ENCODE data around the gene ACSL1. TPM values are rescaled to one million over a fixed set of nuclear protein-coding genes. Genes with fewer than 3 reads are reported as not detected.

ACSL1 gene
- total RNA-seq, 1 donor from 2014 or later = 31.7 TPM

DNA sequence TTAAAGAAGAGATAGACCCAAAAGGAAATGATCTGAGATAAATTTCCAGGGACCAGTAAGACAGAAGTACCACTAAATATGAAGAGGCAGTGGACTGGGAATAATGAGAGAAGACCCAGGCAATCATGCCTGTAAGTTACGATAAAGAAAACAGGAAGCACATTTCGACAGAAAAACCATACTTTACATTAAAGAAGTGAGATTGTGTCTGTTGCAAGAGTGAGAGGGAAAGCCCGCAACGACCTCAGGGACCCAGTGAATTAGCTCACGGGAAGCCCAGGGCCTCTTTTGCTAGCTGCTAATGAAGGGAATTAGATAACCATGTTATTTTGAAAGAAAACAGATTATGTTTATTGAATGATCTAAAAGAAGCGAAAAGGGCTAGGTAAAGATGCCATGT is 28.9 kb upstream of the ACSL1 start:
- DNase-seq = no peak
- H3K27ac Mint-ChIP-seq (ENCODE audit: unreplicated experiment) = no peak overlapping the region
- H3K36me3 Mint-ChIP-seq (ENCODE audit: unreplicated experiment) = no peaks in the 10 kb centered on the region
- no peaks in the 10 kb centered on the region for H3K27me3 Mint-ChIP-seq (ENCODE audit: unreplicated experiment)
- TF ChIP-seq, protein P1, sequence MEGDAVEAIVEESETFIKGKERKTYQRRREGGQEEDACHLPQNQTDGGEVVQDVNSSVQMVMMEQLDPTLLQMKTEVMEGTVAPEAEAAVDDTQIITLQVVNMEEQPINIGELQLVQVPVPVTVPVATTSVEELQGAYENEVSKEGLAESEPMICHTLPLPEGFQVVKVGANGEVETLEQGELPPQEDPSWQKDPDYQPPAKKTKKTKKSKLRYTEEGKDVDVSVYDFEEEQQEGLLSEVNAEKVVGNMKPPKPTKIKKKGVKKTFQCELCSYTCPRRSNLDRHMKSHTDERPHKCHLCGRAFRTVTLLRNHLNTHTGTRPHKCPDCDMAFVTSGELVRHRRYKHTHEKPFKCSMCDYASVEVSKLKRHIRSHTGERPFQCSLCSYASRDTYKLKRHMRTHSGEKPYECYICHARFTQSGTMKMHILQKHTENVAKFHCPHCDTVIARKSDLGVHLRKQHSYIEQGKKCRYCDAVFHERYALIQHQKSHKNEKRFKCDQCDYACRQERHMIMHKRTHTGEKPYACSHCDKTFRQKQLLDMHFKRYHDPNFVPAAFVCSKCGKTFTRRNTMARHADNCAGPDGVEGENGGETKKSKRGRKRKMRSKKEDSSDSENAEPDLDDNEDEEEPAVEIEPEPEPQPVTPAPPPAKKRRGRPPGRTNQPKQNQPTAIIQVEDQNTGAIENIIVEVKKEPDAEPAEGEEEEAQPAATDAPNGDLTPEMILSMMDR (IDR thresholded peaks at IDR 0.05; ENCODE audit: partially characterized antibody, unreplicated experiment) = no peak
- H3K4me3 Mint-ChIP-seq (ENCODE audit: unreplicated experiment) = no peak overlapping the region
- H3K4me1 Mint-ChIP-seq (ENCODE audit: low read depth, unreplicated experiment) = no peaks in the 10 kb centered on the region
- peaks cover 2% of the 10 kb centered on the region for H3K9me3 Mint-ChIP-seq (ENCODE audit: unreplicated experiment)

DNA sequence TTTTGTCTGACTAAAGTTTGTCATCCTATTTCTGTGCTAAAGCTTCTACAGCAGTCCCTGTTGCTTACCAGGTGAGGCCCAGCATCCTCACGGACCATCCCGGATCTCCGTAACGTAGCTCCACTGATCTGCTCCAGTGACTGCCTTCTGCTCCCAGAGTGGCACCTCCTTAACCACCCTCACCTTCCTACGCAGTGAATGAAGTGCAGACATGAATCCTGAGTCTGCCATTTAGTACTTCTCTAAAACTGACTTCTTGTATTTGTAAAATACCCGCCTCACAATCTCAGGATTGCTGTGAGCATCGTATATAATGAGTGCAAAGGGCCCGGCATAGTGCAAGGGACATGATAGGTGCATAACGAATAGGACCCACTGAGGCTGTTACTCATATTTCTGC is 27.7 kb upstream of the ACSL1 start:
- no peaks in the 10 kb centered on the region for H3K36me3 Mint-ChIP-seq (ENCODE audit: unreplicated experiment)

DNA sequence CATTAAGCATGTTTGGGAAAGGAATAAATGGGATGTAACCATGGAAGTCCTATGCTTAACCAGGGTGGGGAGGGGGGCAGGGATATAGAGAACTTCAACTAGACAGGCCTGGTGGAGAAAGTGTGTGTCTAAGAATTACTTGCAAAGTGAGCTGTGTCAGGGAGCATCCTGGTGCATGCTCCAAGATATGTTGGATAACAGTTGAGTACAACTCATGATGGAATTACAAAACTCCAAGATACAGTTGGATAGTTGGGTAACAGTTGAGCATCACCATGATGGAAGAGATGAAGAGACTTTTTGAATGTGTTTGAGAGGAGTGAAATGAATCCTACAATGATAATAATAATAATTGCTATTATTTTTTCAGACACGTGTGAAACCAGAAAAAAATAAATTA is 26.1 kb upstream of the ACSL1 start:
- no peaks in the 10 kb centered on the region for H3K27me3 Mint-ChIP-seq (ENCODE audit: unreplicated experiment)
- TF ChIP-seq, protein P1 (IDR thresholded peaks at IDR 0.05; ENCODE audit: partially characterized antibody, unreplicated experiment) = no peak
- no peak overlapping the region for H3K27ac Mint-ChIP-seq (ENCODE audit: unreplicated experiment)
- no peaks in the 10 kb centered on the region for H3K9me3 Mint-ChIP-seq (ENCODE audit: unreplicated experiment)
- no peak overlapping the region for H3K4me3 Mint-ChIP-seq (ENCODE audit: unreplicated experiment)
- no peak for DNase-seq
- no peaks in the 10 kb centered on the region for H3K36me3 Mint-ChIP-seq (ENCODE audit: unreplicated experiment)
- H3K4me1 Mint-ChIP-seq (ENCODE audit: low read depth, unreplicated experiment) = no peaks in the 10 kb centered on the region

More for the DNA sequence above, 27.7 kb upstream of the ACSL1 start:
- DNase-seq = no peak
- Mint-ChIP-seq H3K4me1 (ENCODE audit: low read depth, unreplicated experiment) (no peaks in the 10 kb centered on the region), H3K9me3 (ENCODE audit: unreplicated experiment) (peaks cover 2% of the 10 kb centered on the region), H3K27me3 (ENCODE audit: unreplicated experiment) (no peaks in the 10 kb centered on the region), H3K4me3 (ENCODE audit: unreplicated experiment) (no peak overlapping the region), H3K27ac (ENCODE audit: unreplicated experiment) (no peak overlapping the region)
- TF ChIP-seq, protein P1 (IDR thresholded peaks at IDR 0.05; ENCODE audit: partially characterized antibody, unreplicated experiment) = no peak

DNA sequence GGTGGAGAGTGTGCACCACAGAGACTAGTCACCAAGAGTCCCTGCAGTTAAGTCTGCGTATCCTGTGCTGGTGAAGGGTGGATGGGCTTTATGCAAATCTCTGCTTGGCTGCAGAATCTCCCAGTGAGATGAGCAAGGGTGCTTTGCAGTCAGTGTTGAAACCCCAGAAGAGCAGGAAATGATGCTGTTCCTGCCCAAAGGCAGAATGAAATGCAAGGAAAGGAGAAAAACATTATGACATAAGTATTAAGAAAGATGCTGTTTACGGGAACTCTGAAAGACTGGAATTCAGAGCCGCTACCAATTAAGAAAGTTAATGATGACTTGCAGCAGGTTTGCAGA is 25.4 kb upstream of the ACSL1 start:
- TF ChIP-seq, protein P1 (IDR thresholded peaks at IDR 0.05; ENCODE audit: partially characterized antibody, unreplicated experiment) = no peak
- no peaks in the 10 kb centered on the region for H3K36me3 Mint-ChIP-seq (ENCODE audit: unreplicated experiment)
- H3K9me3 Mint-ChIP-seq (ENCODE audit: unreplicated experiment) = no peaks in the 10 kb centered on the region
- no peak overlapping the region for H3K4me3 Mint-ChIP-seq (ENCODE audit: unreplicated experiment)
- no peaks in the 10 kb centered on the region for H3K4me1 Mint-ChIP-seq (ENCODE audit: low read depth, unreplicated experiment)
- no peaks in the 10 kb centered on the region for H3K27me3 Mint-ChIP-seq (ENCODE audit: unreplicated experiment)
- no peak for DNase-seq
- no peak overlapping the region for H3K27ac Mint-ChIP-seq (ENCODE audit: unreplicated experiment)

DNA sequence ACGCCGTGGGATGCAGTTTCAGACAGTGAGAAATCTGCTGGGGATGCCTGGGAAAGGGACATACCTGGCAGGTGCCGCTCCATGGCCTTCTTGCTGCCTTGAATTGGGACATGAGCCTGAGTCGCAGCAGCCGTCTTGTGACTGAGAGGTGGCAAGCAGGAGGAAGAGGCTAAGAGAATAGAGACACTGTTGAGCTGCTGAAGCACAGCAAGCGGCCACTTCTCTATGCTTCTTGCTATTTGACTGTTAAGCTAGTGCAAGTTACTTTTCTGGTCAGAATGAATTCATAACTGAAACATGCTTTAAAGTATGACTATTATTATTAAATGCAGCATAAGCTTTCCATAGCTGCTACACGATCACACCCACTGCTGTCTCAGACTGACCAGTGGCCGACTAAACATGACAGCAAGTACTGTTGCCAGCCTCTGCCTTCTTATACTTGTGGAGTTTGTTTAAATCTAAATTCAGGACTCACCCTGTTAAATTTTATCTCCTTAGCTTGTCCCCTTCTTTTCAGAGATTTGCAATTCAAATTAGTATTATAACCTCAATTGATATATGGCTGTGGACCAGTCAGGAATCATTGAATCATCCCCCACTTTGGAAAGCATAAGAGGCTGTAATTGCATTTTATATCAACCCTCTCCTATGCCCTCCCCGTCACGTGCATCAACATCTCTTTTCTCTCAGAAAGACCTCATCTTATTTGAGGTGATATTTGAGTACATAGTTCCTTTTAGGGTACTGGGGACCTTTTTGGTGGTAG is 24.8 kb upstream of the ACSL1 start:
- no peak overlapping the region for H3K27ac Mint-ChIP-seq (ENCODE audit: unreplicated experiment)

More for the DNA sequence above, 24.8 kb upstream of the ACSL1 start:
- no peak for DNase-seq
- Mint-ChIP-seq H3K9me3 (ENCODE audit: unreplicated experiment) (no peaks in the 10 kb centered on the region), H3K4me1 (ENCODE audit: low read depth, unreplicated experiment) (no peaks in the 10 kb centered on the region), H3K36me3 (ENCODE audit: unreplicated experiment) (no peaks in the 10 kb centered on the region), H3K27me3 (ENCODE audit: unreplicated experiment) (no peaks in the 10 kb centered on the region), H3K4me3 (ENCODE audit: unreplicated experiment) (no peak overlapping the region)
- TF ChIP-seq, protein P1 (IDR thresholded peaks at IDR 0.05; ENCODE audit: partially characterized antibody, unreplicated experiment) = no peak
